ENCODE results near the gene CASTOR2. TPM values are rescaled to one million over a fixed set of nuclear protein-coding genes. Genes with fewer than 3 reads are reported as not detected.
"Not testable (repeated sequence)": the region's sequence is repeated elsewhere in the genome, so short reads cannot be mapped to it uniquely, and the experiment has no call there.

The CASTOR2 gene
- total and polyA plus RNA-seq, 2 donors (not counting 3 experiments of a cell fraction or from before 2014, with no cell fraction given), result 9.6 to 25.1 TPM

- H3K4me1 ChIP-seq (ENCODE audit: control insufficient read depth, extremely low read depth, insufficient read depth, low read length); H3K27me3 ChIP-seq (ENCODE audit: control insufficient read depth in 2 of 2, insufficient read depth in 2 of 2, low read length in 2 of 2); H3K9me3 ChIP-seq (replicated peaks; ENCODE audit: control insufficient read depth, insufficient read depth, low read length); intact Hi-C loops (cut with micrococcal nuclease); H3K9me1 ChIP-seq (replicated peaks; ENCODE audit: control insufficient read depth, extremely low read depth, insufficient read depth, low read length); H3K36me3 ChIP-seq (ENCODE audit: control insufficient read depth in 2 of 2, extremely low read depth in 1 of 2, insufficient read depth in 2 of 2, low read length in 2 of 2); H3K79me2 ChIP-seq (ENCODE audit: control insufficient read depth, insufficient read depth, low read length); H3K4me3 ChIP-seq (replicated peaks in 1 of 3; ENCODE audit: insufficient read depth in 1 of 3, low read depth in 1 of 3, low read length in 3 of 3); H3K9ac ChIP-seq (replicated peaks; ENCODE audit: extremely low read depth, insufficient read depth, low read length); FAIRE-seq; H4K20me1 ChIP-seq (replicated peaks; ENCODE audit: control insufficient read depth, extremely low read depth, insufficient read depth, low read length); BruUV-seq (replicated peaks); H3K4me2 ChIP-seq (ENCODE audit: insufficient read depth, low read length); dilution Hi-C loops (cut with MboI; ENCODE audit: extremely low pct_ligation_motif_present, low sequenced_read_pairs); DNase-seq (ENCODE audit: low read depth, low spot score); CTCF ChIA-PET; POLR2A ChIA-PET; H2AFZ ChIP-seq (ENCODE audit: low read depth, low read length); H3K27ac ChIP-seq (ENCODE audit: insufficient read depth, low read depth, low read length): not testable (repeated sequence)
These were observed 16.8 kb upstream of the CASTOR2 start for GRCh38 chr7:74947741-74948140.

- H2AFZ ChIP-seq (ENCODE audit: low read depth, low read length); H4K20me1 ChIP-seq (replicated peaks; ENCODE audit: control insufficient read depth, extremely low read depth, insufficient read depth, low read length); DNase-seq (ENCODE audit: low read depth, low spot score); H3K9me3 ChIP-seq (replicated peaks; ENCODE audit: control insufficient read depth, insufficient read depth, low read length); dilution Hi-C loops (cut with MboI; ENCODE audit: extremely low pct_ligation_motif_present, low sequenced_read_pairs); intact Hi-C loops (cut with micrococcal nuclease); H3K36me3 ChIP-seq (ENCODE audit: control insufficient read depth in 2 of 2, extremely low read depth in 1 of 2, insufficient read depth in 2 of 2, low read length in 2 of 2); H3K9ac ChIP-seq (replicated peaks; ENCODE audit: extremely low read depth, insufficient read depth, low read length); H3K27me3 ChIP-seq (ENCODE audit: control insufficient read depth in 2 of 2, insufficient read depth in 2 of 2, low read length in 2 of 2); H3K4me3 ChIP-seq (replicated peaks in 1 of 3; ENCODE audit: insufficient read depth in 1 of 3, low read depth in 1 of 3, low read length in 3 of 3); H3K27ac ChIP-seq (ENCODE audit: insufficient read depth, low read depth, low read length); H3K4me1 ChIP-seq (ENCODE audit: control insufficient read depth, extremely low read depth, insufficient read depth, low read length); BruUV-seq (replicated peaks); H3K79me2 ChIP-seq (ENCODE audit: control insufficient read depth, insufficient read depth, low read length); FAIRE-seq; POLR2A ChIA-PET; CTCF ChIA-PET; H3K9me1 ChIP-seq (replicated peaks; ENCODE audit: control insufficient read depth, extremely low read depth, insufficient read depth, low read length); H3K4me2 ChIP-seq (ENCODE audit: insufficient read depth, low read length): not testable (repeated sequence)
These were observed 10.7 kb upstream of the CASTOR2 start for GRCh38 chr7:74953774-74954173.

- CTCF ChIA-PET, FAIRE-seq: not testable (repeated sequence)
These were observed 6.2 kb upstream of the CASTOR2 start for GRCh38 chr7:74958328-74958727.

DNA sequence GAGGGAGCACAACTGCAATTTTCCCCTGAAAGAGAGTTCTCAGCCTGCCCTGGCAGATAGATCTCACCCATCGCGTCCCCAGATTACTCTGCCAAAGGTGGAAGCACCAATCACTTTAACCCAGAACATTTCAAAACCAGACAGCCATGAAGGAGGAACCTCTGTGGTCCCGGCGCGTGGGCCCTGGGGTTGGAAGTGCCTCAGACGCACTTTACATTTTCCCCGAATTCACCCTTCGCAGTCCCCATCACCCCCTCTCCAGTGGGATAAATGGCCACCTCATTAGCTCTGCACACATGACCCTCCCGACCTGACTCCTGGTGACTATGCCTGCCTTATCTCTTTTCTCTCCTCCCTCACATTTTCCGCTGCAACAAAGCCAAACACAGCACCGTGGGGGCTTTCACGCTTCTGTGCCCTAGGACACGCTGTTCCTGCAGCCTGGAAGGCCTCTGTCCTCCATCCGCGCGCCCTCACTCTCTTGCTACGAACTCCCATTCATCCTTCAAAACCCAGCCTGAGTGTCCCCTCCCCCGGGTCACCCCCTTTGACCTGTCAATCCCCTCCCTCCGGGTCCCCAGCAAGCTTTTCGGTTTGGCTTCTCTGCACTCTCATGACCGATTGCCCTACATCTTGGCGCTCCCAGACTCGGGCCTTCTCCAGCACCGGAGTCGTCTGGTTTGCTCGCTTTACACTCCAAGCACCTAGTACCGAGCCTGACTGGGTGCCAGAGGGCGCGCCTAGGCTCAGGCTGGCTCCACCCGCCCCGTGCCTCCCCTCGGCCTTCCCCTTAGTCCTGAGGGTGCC, 598 bp upstream of the CASTOR2 start:
- H3K4me3 ChIP-seq (replicated peaks in 1 of 3; ENCODE audit: insufficient read depth in 1 of 3, low read depth in 1 of 3, low read length in 3 of 3); POLR2A ChIA-PET: not testable (repeated sequence)

More at GRCh38 chr7:74958328-74958727, 6.2 kb upstream of the CASTOR2 start:
- intact Hi-C loops (cut with micrococcal nuclease); H3K9me3 ChIP-seq (replicated peaks; ENCODE audit: control insufficient read depth, insufficient read depth, low read length); H3K4me1 ChIP-seq (ENCODE audit: control insufficient read depth, extremely low read depth, insufficient read depth, low read length); H2AFZ ChIP-seq (ENCODE audit: low read depth, low read length); H3K36me3 ChIP-seq (ENCODE audit: control insufficient read depth in 2 of 2, extremely low read depth in 1 of 2, insufficient read depth in 2 of 2, low read length in 2 of 2); dilution Hi-C loops (cut with MboI; ENCODE audit: extremely low pct_ligation_motif_present, low sequenced_read_pairs); H3K4me3 ChIP-seq (replicated peaks in 1 of 3; ENCODE audit: insufficient read depth in 1 of 3, low read depth in 1 of 3, low read length in 3 of 3); DNase-seq (ENCODE audit: low read depth, low spot score); H3K9me1 ChIP-seq (replicated peaks; ENCODE audit: control insufficient read depth, extremely low read depth, insufficient read depth, low read length); H3K27ac ChIP-seq (ENCODE audit: insufficient read depth, low read depth, low read length); H3K9ac ChIP-seq (replicated peaks; ENCODE audit: extremely low read depth, insufficient read depth, low read length); H3K4me2 ChIP-seq (ENCODE audit: insufficient read depth, low read length); BruUV-seq (replicated peaks); H4K20me1 ChIP-seq (replicated peaks; ENCODE audit: control insufficient read depth, extremely low read depth, insufficient read depth, low read length); POLR2A ChIA-PET; H3K79me2 ChIP-seq (ENCODE audit: control insufficient read depth, insufficient read depth, low read length); H3K27me3 ChIP-seq (ENCODE audit: control insufficient read depth in 2 of 2, insufficient read depth in 2 of 2, low read length in 2 of 2): not testable (repeated sequence)

More for the DNA sequence above, 598 bp upstream of the CASTOR2 start:
- H3K27ac ChIP-seq (ENCODE audit: insufficient read depth, low read depth, low read length); CTCF ChIA-PET; DNase-seq (ENCODE audit: low read depth, low spot score); BruUV-seq (replicated peaks); H3K4me2 ChIP-seq (ENCODE audit: insufficient read depth, low read length); H3K9me3 ChIP-seq (replicated peaks; ENCODE audit: control insufficient read depth, insufficient read depth, low read length); H2AFZ ChIP-seq (ENCODE audit: low read depth, low read length); H3K9ac ChIP-seq (replicated peaks; ENCODE audit: extremely low read depth, insufficient read depth, low read length); FAIRE-seq; H3K79me2 ChIP-seq (ENCODE audit: control insufficient read depth, insufficient read depth, low read length); H3K36me3 ChIP-seq (ENCODE audit: control insufficient read depth in 2 of 2, extremely low read depth in 1 of 2, insufficient read depth in 2 of 2, low read length in 2 of 2); H4K20me1 ChIP-seq (replicated peaks; ENCODE audit: control insufficient read depth, extremely low read depth, insufficient read depth, low read length); H3K4me1 ChIP-seq (ENCODE audit: control insufficient read depth, extremely low read depth, insufficient read depth, low read length); H3K9me1 ChIP-seq (replicated peaks; ENCODE audit: control insufficient read depth, extremely low read depth, insufficient read depth, low read length); H3K27me3 ChIP-seq (ENCODE audit: control insufficient read depth in 2 of 2, insufficient read depth in 2 of 2, low read length in 2 of 2); intact Hi-C loops (cut with micrococcal nuclease); dilution Hi-C loops (cut with MboI; ENCODE audit: extremely low pct_ligation_motif_present, low sequenced_read_pairs): not testable (repeated sequence)

Measured in endothelial cell of umbilical vein (primary cell).